GM21619 (cell line): ENCODE data around the gene KYAT1.
"Not testable (repeated sequence)": the region's sequence is repeated elsewhere in the genome, so short reads cannot be mapped to it uniquely, and the experiment has no call there.

Source experiments
- ATAC-seq: cut with Tn5 transposase; IDR thresholded peaks from one replicate; pipeline ENCODE4 v1.9.1; 2021; ENCODE audit not compliant: unreplicated experiment

Gene KYAT1

GRCh38 chr9:128886211-128886891 is 4.6 kb upstream of the KYAT1 start:
- ATAC-seq, result no peak

GRCh38 chr9:128885798-128886197 is 4.0 kb upstream of the KYAT1 start:
- no peak for ATAC-seq

GRCh38 chr9:128885376-128885775 is 3.6 kb upstream of the KYAT1 start:
- no peak for ATAC-seq

GRCh38 chr9:128884164-128884563 is 2.4 kb upstream of the KYAT1 start:
- ATAC-seq, result no peak

GRCh38 chr9:128882677-128883603 is 1.2 kb upstream of the KYAT1 start:
- ATAC-seq, result no peak

- ATAC-seq, result no peak
Observed at GRCh38 chr9:128877852-128878251, 3.9 kb downstream of the KYAT1 start.

- ATAC-seq, result not testable (repeated sequence)
Observed at GRCh38 chr9:128870941-128871265, 10.8 kb downstream of the KYAT1 start.

- ATAC-seq, result no peak
Observed at GRCh38 chr9:128870128-128870940, 11.4 kb downstream of the KYAT1 start.

- ATAC-seq, result no peak
Observed at GRCh38 chr9:128863647-128864046, 18.1 kb downstream of the KYAT1 start.

GRCh38 chr9:128862401-128862851 is 19.3 kb downstream of the KYAT1 start:
- no peak for ATAC-seq

GRCh38 chr9:128861501-128861900 is 20.2 kb downstream of the KYAT1 start:
- no peak for ATAC-seq

GRCh38 chr9:128860937-128861336 is 20.8 kb downstream of the KYAT1 start:
- no peak for ATAC-seq

GRCh38 chr9:128858476-128858875 is 23.3 kb downstream of the KYAT1 start:
- not testable (repeated sequence) for ATAC-seq

GRCh38 chr9:128854454-128854853 is 27.3 kb downstream of the KYAT1 start:
- ATAC-seq, result not testable (repeated sequence)

- not testable (repeated sequence) for ATAC-seq
Observed at GRCh38 chr9:128852646-128853045, 29.1 kb downstream of the KYAT1 start.

GRCh38 chr9:128851779-128852600 is 29.8 kb downstream of the KYAT1 start:
- not testable (repeated sequence) for ATAC-seq

GRCh38 chr9:128851024-128851423 is 30.7 kb downstream of the KYAT1 start:
- not testable (repeated sequence) for ATAC-seq

- ATAC-seq, result no peak
Observed at GRCh38 chr9:128847803-128848202, 33.9 kb downstream of the KYAT1 start.

GRCh38 chr9:128846680-128847030 is 35.1 kb downstream of the KYAT1 start:
- ATAC-seq, result no peak

GRCh38 chr9:128845186-128845931 is 36.4 kb downstream of the KYAT1 start:
- no peak for ATAC-seq
